ENCODE results near the gene NDST4.

The NDST4 gene

DNA sequence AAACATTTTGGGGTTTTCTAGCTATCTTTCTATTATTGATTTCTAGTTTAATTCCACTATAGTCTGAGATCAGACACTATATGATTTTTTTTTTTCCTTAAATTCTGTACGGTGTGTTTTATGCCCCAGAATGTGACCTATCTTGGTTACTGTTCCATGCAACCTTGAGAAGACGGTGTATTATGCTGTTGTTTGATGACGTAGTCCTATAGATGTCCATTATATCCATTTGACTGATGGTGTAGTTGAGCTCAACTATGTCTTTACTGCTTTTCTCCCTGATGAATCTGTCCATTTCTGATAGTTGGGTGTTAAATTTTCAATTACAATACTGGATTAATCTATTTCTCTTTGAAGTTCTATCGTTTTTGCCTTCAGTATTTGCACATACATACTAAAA lies 212.5 kb downstream of the NDST4 start:
- DNase-seq, result no peak

DNA sequence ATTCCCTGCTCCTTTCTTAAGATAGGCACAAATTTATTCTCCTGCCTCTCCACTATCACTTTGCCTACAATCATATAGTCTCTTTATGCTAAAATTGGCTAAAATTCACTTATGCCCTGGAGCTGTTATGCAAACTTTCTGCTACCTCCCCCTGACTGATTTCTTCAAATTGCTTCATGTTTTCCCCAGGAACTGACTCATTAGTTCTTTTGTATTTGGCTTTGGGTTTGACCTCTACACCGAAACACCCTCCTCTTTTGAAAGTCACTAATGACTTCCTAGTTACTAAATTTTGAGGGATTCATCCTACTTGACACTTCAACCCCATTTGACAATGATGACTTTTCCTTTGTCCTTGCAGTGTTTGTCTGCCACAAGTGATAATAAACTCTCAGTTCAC lies 222.6 kb downstream of the NDST4 start:
- no peak for DNase-seq

DNA sequence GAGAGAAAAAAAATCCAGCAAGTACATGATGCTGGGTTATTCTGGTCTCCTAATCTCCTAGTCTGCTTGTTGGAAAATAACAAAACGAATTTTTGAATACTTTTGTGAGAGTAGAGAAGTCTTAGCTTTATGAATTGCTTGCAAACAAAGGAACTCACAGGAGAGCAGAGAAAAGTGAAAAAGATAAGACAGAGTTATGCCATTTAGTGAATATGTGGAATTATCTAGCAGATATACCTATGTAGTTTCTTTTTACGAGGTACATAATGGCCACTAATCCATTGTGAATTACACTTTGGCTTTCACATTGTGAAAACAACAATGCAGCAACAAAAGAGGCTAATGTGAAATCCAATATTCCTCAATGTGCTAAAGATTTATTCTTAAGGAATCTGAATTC lies 226.7 kb downstream of the NDST4 start:
- no peak for DNase-seq

DNA sequence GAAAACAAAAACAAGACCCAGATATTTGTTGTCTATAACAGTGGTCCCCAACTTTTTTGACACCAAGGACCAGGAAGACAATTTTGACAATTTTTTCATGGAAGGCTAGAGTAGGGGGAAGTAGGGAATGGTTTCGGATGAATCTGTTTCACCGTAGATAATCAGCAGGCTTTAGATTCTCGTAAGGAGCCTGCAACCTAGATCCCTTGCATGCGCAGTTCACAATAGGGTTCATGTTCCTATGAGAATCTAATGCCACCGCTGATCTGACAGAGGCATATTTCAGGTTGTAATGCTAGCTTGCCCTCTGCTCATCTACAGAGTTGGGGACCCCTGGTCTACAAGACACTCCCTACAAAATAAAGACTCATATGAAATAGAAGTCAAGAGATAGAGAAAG lies 229.8 kb downstream of the NDST4 start:
- no peak for DNase-seq

DNA sequence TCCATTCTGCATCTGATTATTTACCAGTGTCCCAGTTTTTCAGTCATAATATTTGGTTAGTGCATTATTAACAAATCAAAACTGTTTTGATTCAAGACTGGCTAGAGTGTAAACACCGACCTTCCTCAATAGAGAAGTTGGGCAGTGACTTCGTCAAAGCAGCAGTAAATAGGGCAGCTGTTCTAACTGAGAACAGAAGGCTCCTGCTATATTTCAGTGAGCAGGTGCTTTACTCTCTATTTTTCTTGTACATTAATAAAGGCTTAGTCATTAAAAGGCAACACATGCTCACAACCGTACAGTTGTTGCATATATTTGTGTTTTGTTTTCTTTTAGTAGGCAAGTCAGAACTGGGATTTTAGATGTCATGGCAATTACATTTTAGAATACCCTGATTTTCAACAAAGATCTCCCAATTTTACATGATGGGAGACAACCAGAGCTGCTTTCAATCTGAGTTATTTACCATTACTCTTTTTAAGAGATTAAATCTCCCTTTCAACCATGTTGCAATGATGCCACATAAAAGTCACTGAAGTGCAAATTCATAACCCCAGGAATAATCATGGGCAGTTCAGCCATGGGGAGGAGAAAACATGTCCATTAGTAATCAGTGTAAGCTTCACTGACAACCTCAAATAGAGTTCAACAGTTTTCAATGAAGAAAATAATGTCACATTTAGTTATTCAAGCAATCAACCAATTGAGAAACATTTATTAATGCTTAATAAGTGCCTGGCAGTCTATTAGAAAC lies 233.3 kb downstream of the NDST4 start:
- DNase-seq, result no peak

DNA sequence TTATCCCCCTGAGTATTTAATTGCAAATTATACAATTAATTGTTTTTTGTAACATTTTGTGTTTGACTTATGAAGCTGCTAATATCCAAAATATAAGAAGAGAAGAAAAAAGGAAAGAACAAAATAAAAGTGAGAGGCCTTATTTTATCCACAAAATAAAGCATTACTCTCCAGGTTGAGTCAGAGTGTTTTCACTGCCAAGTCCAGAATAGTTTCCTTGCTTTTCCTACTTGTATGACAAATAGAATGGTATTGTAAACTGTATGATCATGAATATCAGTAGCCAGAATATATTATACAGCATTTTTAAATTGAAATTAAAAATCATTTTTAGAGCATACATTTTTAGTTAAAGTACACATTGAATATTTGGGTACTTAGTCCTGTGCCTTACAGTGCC lies 237.8 kb downstream of the NDST4 start:
- no peak for DNase-seq

DNA sequence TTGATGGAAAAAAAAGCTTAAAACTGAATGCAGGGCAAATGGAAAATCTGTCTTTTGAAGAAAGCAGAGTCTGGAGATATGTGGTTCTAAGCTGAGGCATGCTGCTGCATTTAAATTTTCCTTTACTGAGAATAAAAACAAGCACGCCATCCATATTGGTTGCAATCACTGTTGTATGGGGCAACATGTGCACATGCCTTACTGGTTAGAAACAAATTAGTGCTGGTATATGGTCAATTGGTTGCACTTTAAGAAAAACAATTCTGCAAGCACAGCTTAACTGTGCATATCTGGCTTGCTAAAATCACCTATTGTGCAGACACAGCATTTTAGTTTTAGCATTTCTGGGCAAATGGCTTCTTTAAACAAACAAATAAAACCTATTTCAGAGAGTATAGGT lies 239.1 kb downstream of the NDST4 start:
- DNase-seq, result no peak

DNA sequence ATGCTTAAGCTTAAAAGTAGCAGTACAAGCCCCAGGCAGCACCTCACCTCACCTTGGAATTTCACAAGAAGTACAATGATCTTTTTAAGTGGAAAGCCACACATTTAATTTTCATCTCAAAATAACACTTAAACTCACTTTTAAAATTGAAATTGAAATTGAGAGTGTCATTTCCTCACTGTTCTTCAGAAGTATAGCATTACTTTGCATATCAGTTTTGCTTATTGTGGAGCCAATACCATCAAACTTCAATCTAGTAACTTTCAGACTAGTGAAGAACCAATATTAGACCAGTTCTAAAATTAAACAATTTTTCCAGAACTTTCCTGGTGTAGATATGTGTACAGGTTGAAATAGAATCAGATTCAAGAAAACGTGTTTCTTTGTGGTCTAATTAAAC lies 242.4 kb downstream of the NDST4 start:
- DNase-seq, result no peak

DNA sequence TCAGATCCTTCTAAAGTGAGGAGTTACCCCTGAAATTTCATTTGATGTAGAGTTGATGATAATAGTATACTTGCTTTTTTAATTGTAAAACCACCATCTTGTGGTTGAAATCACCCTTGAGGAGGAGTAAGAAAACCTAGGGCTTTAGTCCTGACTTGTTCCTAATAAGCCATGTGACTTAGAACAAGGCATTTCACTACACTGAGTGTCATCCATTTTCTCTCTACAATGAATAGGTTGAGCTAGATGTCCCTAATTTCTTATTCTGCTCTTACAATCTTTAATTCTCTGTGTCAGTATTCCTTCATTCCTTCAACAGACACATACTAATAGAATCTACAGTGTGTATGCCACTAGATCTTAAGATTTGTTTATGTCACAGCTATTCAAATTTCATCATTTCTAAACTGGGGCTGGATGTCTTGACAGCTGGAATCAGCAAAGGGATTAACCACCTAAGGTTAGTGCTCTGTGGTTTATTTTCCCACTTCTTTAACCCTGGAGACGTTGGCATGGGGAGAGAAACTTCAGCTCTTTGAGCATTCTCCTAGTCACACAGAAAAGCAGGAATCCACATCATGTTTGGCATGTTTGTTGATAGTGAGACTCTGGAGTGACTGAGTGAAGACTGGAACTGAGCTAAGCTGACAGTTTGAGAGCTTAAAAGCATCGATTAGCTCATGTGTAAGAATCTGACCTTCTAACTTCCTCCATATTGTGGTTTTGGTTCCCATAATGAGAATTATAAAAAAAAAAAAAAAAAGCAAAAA lies 246.3 kb downstream of the NDST4 start:
- DNase-seq, result no peak

DNA sequence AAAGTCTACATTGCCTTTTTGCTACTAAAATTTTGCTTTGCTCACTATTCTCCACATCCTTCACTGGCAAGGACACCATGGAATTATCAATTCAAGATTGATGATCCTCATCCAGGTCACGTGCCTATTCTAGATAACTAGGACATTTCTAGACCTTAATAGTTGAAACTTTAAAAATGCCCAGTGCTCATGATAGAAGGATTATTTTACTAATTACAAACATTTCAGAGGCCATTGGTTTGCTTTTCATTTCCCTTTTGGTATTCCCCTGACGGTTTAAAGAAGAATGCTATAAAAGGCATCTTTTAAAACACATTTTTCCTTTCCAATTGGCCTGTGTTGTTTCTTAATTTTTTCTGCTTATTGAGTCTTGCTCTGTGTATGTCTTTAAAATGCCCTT lies 249.4 kb downstream of the NDST4 start:
- DNase-seq, result no peak

DNA sequence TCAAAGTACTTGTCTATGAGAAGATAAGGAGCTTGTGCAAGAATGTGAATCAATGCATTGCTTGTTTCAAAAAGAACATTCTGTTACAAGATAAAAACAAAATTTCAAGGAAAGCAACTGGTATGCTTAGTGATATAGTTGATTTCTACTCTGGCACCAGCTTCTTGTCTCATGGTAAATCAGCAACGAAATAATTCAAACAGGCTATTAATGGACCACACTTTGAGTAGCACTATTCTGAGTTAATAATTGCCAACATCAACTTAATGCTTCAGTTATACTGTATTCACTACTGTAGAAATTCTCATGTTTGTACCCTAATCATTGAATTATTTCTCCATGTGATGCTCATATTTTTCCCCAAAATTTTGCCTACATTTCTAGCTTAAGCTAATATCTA lies 252.6 kb downstream of the NDST4 start:
- DNase-seq, result no peak

DNA sequence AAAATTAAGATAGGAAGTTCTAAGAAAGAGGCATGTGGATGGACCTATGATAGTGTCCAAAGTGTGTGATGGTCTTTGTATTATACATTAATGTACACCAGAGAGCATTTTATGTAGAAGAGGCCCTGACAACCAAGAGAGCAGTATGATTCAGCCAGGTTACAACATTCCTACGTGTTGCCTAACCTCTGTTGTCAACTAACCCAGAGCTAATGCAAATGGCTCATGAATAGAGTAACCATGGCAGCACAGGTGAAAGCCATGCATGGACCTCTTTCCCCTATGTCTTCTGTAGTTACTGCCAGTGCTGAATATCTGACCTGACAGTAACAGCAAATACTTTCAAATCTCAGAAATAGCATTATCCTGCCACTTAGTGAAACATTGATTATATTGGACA lies 255.6 kb downstream of the NDST4 start:
- no peak for DNase-seq

DNA sequence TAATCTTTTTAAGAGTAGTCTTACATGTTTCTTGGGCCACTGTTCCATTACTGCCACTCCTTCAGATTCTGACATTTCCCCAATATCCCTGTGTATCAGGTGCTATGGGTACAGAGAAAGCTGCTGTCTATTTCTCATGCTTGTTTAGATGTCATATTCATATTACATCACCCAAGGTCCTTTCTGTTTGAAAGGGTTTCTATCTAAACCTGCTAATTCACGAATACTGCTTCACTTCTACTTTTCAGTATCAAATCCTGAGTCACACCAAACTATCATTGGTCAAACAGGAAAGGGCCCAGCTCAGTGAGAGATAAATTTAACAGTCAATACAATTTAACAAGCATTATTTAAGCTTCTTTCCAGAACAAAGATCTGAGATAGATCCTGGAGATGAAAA lies 273.4 kb downstream of the NDST4 start:
- DNase-seq, result no peak

DNA sequence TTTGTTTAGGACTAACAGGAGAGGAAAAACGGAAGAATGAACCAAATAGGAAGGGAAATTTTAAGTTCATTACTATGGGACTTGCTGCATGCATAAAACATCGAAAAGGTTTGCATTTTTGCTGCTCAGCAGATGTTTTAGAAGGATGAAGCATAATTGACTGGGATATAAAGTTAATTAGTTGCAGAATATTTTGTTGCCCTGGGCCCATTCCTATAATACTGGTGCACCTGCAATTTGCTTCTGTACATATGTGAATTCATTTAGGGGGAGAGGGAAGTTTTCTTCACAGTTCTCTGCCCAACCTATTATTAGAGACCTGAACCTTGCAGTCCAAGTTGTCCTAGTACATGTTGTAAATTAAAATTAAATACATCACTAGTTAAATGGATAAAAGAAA lies 282.8 kb downstream of the NDST4 start:
- no peak for DNase-seq

DNA sequence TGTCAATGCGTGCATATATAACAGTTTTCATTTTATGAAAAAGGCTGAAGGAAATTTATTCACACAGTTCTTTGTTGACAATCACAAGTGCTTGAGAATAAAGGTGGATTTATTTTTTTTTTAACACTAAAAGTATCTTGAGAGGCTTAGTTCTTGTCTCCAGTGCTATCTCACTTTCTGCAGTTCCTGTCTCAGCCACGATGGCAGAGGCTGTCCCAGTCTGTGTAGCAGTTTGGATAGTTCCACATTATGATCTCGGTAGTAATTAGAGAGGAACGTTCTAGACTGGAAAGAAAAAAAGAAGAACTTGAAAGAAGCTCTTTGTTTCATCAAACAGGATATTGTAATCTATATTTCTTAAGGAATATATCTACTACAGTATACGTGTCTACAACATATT lies 285.8 kb downstream of the NDST4 start:
- no peak for DNase-seq

DNA sequence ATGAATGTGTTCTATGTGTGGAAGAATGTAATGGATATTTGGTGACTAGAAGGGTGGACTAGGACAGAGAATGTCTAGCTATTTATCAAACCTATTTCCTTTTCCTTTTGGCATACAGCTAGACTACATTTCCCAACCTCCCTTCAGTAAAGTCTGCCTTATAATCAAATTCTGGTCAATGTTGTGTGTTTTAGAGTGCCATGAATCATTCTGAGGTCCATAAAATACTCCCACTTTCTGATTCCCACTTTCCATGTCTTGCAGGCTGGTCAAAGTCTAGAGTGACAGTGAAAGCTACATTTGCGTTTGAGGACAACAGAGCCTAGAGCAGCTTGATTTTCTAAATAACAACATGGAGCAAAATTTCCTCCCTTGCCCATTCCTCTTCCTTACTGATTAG lies 297.7 kb downstream of the NDST4 start:
- DNase-seq, result no peak

DNA sequence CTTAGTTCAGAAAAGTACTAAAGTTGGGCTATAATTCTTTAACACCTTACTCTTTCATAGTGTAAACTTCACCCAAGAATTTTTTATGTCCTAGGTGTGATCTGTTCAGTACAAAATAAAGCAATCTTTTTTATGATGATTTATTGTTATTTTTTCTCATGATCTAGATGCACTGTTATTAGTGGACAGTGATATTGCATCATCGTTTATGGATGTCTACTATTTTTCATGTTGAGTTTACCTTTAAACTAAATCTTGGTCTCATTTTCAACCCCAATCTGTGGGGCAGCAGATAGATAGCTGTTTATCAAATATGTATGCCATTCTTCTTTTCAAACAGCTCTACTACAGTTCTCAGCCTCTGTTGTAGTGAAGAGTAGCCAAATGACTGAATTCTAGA lies 299.5 kb downstream of the NDST4 start:
- DNase-seq, result no peak

DNA sequence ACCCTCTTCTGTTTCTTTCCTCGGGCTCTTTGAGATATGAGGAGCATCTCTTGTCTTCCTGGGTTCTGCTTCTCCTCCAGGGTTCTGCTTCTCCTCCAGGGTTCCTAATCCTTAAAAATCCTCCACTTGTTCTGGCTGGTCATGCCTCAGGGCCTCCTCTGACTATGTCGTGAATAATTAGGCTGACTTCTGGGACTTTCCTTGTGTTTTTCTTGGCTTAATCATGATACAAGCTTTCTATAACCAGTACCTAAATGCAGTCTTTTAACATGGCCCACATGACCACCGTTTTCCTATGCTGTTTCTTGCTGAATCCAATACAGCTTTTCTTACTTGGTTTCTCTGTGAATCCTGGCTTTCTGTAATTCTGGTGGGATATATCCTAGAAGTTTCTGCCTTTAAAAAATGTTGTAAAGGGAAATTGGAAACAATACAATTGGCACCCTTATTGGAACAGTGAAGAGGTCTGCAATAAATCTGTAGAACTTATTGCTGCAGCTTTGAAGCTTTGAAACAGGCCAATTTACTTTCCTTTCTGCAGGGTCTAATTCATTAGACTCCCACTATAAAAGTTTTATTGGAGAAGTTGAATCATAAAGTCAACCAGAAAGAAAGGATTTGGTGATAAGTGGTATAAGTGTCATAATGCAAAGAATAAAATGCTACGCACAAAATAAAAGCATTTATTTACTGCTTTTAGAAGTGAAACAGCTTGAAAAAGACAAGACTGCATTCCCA lies 301.7 kb downstream of the NDST4 start:
- DNase-seq, result no peak

DNA sequence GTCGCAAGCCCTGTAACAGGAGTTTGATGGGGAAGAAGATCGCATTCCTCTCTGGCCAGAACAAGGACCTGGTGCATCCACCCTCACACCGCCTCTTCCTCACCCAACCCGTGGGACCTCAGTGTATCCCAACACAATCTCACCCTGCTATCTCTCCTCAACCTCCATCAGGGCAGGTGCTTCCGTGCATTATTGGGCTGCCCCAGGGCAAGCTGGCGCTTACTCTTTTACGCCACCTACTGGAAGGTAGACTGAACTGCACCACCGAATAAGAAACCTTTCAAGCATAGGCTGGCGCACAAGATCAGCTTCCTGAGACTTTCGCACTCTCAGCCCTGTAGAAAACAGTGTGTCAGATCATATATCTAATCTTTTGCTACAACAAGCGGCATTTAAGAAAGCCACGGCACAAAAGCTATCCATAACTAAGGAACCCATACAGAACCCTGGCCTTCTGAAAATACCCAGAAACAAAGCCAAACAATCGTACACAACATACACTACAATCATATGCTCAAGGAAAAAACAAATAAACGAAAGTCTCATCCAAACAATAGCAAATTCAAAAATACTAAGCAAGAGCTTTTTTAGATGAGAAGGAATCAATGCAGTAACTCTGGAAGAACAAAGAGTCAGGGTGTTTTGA lies 305.5 kb downstream of the NDST4 start:
- DNase-seq, result peak; percentile 2 to 50

DNA sequence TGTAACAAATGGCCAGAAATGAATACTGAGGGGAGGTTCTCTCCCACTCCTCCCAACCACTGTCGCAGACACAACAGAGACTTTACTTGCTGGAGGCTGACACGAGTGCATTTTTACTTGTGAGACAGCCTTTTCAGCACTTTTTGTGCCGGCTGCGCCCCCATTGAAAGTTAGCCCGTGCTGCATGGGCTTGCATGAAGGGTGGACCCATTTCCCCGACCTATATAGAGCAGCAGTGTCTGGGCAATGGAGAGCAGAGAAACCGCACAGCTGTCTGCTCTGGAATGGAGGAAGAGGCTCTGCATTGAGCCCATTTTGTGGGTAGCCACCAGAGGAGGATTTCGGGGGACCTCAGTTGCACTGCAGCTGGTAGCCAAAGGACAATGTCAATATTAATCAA lies 306.1 kb downstream of the NDST4 start:
- DNase-seq, result no peak

DNA sequence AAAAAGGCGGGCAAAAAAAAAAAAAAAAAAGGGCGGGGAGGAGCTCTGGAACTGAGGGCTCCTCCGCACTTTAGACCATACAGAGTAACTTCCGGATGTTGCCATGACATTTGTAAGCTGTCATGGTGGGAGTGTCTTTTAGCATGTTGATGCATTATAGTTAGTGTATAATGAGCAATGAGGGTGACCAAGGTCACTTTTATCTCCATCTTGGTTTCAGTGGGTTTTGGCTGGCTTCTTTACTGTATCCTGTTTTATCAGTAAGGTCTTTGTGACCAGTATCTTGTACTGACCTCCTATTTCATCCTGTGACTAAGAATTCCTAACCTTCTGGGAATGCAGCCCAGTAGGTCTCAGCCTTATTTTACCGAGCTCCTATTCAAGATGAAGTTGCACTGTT lies 321.4 kb downstream of the NDST4 start:
- no peak for DNase-seq

DNA sequence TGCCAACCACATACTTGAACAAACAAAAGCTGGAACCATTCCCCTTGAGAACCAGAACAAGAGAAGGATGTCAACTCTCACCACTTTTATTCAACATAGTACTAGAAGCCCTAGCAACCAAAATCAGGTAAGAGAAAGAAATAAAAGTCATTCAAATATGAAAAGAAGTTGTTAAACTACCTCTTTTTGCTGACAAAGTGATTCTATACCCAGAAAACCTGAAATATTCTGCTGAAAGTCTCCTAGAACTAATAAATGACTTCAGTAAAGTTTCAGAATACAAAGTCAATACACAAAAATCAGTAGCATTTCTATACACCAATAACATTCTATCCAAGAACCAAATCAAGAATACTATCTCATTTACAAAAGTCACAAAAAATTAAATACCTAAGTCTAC lies 327.9 kb downstream of the NDST4 start:
- DNase-seq, result no peak

DNA sequence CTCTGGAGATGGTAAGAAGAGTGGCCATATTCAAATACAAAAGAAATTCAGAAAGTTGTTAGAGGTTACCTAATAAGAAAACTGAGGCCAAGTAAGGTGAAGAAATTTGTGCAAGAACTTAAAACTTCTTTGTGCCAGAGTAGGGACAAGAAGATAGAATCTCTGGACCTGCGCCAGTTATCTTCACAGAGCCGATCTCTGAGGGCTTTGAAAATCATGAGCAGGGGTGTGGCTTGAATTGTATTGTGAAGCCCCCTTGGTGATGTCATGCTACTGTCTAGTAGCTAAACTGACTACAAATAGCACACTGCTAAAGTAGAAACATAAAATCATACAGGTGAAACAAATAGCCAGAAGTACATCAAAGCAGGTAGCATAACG lies 330.2 kb downstream of the NDST4 start:
- no peak for DNase-seq
